GM21737 (cell line): ENCODE measurements around the gene PIGN.

Experiments used
- ATAC-seq: cut with Tn5 transposase; IDR thresholded peaks from one replicate; pipeline ENCODE4 v1.9.1; 2021; ENCODE audit warnings: mild to moderate bottlenecking, moderate library complexity; ENCODE audit not compliant: unreplicated experiment

PIGN gene

GRCh38 chr18:62018034-62018758 is 168.7 kb downstream of the PIGN start:
- ATAC-seq = no peak

- ATAC-seq = no peak
Observed at GRCh38 chr18:62017618-62018017, 169.2 kb downstream of the PIGN start.

GRCh38 chr18:62011416-62011815 is 175.4 kb downstream of the PIGN start:
- no peak for ATAC-seq

- no peak for ATAC-seq
Observed at GRCh38 chr18:62009521-62009920, 177.3 kb downstream of the PIGN start.

- ATAC-seq = no peak
Observed at GRCh38 chr18:62001396-62001795, 185.5 kb downstream of the PIGN start.

- no peak for ATAC-seq
Observed at GRCh38 chr18:61998957-61999356, 187.9 kb downstream of the PIGN start.

- ATAC-seq = no peak
Observed at GRCh38 chr18:61998335-61998734, 188.5 kb downstream of the PIGN start.

GRCh38 chr18:61995618-61996017 is 191.2 kb downstream of the PIGN start:
- no peak for ATAC-seq

GRCh38 chr18:61993831-61994230 is 193.0 kb downstream of the PIGN start:
- ATAC-seq = no peak

GRCh38 chr18:61992923-61993322 is 193.9 kb downstream of the PIGN start:
- ATAC-seq = no peak

GRCh38 chr18:61992285-61992684 is 194.6 kb downstream of the PIGN start:
- no peak for ATAC-seq

- ATAC-seq = no peak
Observed at GRCh38 chr18:61991836-61992235, 195.0 kb downstream of the PIGN start.

GRCh38 chr18:61991201-61991600 is 195.7 kb downstream of the PIGN start:
- ATAC-seq = no peak
